ENCODE data around the gene TIMM23.

DNA sequence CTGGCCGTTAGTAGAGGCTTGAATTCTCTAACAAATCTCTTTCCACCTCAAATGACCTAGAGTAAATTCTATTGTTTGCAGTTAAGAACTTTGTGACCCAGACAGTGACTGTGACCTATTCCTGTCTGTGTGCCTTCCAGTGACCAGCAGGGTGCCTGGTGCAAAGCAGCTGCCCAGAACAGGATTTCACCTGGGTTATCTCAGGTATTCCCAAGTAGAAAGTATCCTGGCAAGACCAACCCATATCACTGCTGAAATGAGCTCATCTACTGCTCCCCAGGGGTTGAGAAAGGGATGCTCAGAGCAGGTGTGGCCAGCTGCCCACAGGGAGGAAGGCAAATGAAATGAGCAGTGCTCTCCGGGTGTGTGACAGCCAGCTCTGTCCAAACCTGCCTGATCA is 75.9 kb downstream of the TIMM23 start:
- TF ChIP-seq, protein P1, sequence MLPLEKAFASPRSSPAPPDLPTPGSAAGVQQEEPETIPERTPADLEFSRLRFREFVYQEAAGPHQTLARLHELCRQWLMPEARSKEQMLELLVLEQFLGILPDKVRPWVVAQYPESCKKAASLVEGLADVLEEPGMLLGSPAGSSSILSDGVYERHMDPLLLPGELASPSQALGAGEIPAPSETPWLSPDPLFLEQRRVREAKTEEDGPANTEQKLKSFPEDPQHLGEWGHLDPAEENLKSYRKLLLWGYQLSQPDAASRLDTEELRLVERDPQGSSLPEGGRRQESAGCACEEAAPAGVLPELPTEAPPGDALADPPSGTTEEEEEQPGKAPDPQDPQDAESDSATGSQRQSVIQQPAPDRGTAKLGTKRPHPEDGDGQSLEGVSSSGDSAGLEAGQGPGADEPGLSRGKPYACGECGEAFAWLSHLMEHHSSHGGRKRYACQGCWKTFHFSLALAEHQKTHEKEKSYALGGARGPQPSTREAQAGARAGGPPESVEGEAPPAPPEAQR (CRISPR knock-in tag; IDR thresholded peaks at IDR 0.05) = no peak
- TF ChIP-seq ZNF396 (CRISPR knock-in tag; IDR thresholded peaks at IDR 0.05; ENCODE audit: borderline replicate concordance) (no peak), TEAD4 (CRISPR knock-in tag; IDR thresholded peaks at IDR 0.05) (no peak)
- TF ChIP-seq, protein P2, sequence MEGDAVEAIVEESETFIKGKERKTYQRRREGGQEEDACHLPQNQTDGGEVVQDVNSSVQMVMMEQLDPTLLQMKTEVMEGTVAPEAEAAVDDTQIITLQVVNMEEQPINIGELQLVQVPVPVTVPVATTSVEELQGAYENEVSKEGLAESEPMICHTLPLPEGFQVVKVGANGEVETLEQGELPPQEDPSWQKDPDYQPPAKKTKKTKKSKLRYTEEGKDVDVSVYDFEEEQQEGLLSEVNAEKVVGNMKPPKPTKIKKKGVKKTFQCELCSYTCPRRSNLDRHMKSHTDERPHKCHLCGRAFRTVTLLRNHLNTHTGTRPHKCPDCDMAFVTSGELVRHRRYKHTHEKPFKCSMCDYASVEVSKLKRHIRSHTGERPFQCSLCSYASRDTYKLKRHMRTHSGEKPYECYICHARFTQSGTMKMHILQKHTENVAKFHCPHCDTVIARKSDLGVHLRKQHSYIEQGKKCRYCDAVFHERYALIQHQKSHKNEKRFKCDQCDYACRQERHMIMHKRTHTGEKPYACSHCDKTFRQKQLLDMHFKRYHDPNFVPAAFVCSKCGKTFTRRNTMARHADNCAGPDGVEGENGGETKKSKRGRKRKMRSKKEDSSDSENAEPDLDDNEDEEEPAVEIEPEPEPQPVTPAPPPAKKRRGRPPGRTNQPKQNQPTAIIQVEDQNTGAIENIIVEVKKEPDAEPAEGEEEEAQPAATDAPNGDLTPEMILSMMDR (IDR thresholded peaks at IDR 0.05) = no peak

Measured in WTC11 (cell line).